COR-L47 (cell line): ENCODE results near the gene FAM118B.
"Not testable (repeated sequence)": the region's sequence is repeated elsewhere in the genome, so short reads cannot be mapped to it uniquely, and the experiment has no call there.

Experiments
- DNase-seq: peaks from one replicate; lab custom pipeline; 2025; lab: John Stamatoyannopoulos, UW

The FAM118B gene

GRCh38 chr11:126217491-126217890, 5.9 kb downstream of the FAM118B start:
- no peak for DNase-seq

- DNase-seq: no peak
Observed at GRCh38 chr11:126219547-126219946, 8.0 kb downstream of the FAM118B start.

DNA sequence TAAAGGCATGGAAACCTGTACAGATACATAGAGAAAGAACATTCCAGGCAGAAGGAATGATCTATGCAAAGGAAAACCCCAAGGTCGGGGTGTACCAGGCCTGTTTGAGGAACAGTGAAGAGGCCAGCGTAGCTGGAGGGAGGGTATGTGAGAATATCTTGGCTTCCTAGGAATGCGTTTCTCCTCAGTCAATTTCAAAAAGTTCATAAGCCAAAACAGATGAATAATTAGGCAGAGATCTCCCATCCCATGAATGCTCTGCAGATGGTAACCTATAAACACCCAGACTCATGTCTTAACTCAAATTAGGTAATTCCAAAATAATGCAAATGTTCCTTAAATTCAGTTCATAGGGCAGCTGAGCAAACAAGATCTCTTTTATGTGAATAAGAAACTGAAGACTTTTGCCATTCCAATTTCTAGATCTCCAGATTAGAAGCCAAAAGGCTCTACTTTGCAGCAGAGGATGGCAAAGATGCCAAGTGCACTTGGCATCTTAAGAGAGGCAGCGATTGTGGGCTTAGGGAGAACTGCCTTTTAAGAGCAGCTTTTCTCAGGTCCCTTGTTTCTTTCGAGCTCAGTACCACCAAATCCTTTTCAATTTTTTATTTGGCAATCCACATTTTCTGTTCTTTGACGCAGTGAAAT, 13.2 kb downstream of the FAM118B start:
- DNase-seq: no peak

DNA sequence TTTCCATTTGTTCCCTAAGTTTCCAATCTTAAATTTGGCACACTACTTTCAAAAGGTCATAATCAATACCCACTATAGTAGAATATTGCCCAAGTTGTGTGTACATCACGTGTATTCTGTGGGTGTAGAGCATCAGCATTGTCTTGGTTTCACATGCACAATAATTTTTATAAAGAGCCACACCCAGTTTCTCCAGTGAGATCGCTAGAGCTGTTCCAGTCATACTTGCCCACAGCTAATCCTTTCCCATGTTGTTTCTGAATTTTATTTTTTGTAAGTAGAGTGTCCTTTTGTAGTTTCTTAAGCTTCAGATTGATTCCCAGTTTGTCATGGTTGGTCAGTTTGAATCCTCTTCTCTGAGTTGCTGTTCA, 13.7 kb downstream of the FAM118B start:
- DNase-seq: no peak

GRCh38 chr11:126226334-126227084, 14.9 kb downstream of the FAM118B start:
- no peak for DNase-seq

DNA sequence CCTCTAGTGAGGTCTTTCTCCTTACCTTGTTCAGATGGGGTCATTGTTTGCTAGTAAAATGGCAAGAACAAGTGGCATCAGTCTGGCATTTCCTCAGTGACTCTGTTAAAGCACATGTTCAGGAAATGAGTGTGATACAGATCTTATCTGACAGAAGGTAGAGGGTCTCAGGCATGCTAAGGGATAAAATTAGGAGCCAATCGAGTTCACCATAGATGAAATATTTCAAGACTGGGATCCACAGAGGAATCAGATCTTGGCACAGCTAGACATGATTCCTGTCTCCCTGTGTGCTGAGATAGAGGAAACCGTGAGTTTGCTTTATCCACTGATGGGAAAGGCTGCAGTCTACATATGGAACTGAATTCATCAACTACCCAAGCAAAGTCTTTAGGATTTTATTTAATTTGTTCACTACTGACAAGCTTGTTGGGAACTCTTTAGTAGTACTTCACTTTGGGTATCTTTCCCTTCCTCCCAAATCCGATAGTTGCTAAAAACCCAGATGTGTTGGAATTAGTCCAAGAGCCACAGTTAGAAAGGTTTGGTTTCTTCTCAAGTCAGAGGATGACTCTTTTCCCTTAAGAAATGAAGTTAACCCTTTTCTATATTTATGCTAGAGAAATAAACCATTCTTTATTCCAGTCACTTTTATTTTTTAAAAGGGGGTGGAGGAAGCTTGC, 18.4 kb downstream of the FAM118B start:
- no peak for DNase-seq

- DNase-seq: no peak
Observed at GRCh38 chr11:126231725-126232459, 20.3 kb downstream of the FAM118B start.

- no peak for DNase-seq
Observed at GRCh38 chr11:126232683-126233082, 21.1 kb downstream of the FAM118B start.

GRCh38 chr11:126233391-126233790, 21.8 kb downstream of the FAM118B start:
- no peak for DNase-seq

- DNase-seq: no peak
Observed at GRCh38 chr11:126246636-126247035, 35.1 kb downstream of the FAM118B start.

DNA sequence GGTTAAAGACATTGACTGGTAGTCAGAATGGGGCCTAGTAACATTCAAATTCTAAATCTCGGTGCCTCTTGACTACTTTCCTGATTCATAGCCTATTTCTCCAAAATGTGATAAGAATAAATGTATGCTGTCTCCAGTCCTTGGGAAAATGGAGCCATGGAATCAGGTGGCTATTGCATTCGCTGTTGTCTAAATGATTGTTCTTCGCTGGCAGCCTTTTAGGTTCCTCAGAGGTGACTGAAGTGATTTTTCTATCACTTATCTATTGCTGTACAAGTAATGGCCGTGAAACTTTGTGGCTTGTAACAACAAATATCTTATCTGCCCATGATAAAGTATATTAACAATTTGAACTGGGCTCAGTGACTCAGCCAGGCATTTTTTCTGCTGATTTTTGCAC, 41.7 kb downstream of the FAM118B start:
- DNase-seq: no peak

DNA sequence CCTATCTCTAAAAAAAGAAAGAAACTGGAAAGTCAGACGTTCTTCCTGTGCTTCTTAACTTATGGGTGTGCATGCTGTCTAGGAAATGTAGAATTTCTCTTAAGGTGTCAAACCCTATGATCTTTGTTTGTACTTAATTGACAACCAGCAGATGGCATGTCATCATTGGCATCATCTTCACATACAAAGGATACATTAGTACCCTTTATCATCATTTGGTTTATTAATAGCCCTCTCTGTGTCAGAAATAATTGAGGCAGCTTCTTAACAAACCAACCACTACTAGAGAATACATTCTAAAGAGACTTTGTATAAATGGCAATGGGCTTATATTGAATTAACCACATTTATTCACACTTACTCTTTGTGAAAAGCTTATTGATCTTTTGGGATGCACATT, 43.2 kb downstream of the FAM118B start:
- no peak for DNase-seq

DNA sequence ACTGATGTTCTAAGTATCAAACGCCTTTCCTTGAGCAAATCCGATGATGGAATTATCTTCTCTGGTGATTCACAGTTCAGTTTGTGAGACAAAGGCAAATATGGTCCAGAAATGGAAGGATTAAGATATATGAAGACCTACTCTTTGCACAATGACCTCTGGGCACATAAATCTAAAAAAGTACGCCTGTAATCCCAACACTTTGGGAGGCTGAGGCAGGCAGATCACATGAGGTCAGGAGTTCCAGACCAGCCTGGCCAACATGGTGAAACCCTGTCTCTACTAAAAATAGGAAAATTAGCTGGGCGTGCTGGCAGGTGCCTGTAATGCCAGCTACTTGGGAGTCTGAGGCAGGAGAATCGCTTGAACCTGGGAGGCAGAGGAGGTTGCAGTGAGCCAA, 43.9 kb downstream of the FAM118B start:
- not testable (repeated sequence) for DNase-seq

DNA sequence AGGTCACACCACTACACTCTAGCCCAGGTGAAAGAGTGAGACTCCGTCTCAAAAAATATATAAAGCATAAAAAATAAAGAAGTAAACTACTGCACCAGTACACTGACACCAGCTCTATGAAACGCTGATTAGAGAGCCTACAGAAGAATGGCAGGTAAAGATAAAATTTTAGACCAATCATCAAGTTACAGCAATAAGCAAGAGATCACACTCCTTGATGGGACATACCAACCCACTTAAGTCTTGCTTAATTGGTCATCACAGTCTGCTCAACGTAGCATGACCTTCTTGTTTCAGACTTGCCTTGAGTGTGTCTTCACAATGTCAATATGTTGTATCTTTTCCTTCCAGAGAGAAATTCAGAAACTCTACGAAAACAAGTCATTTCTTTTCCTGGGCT, 44.6 kb downstream of the FAM118B start:
- no peak for DNase-seq

DNA sequence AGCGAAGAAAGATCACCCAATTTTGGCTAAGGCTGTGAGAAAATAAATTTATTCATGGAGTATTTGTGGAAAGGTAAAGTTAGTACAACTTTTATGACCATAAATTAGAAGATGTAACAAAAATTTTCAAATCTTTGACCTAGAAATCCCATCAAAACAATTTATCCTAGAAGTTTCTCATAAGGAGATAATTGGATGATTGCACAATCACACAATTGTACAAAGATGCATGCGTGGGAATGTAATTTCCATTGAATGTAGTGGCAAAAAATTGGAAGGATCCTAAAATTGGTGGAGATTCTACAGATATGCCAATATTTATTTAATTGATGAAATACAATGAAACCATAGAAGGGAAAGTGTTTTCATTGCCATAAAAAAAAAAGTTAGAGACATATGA, 45.6 kb downstream of the FAM118B start:
- no peak for DNase-seq

DNA sequence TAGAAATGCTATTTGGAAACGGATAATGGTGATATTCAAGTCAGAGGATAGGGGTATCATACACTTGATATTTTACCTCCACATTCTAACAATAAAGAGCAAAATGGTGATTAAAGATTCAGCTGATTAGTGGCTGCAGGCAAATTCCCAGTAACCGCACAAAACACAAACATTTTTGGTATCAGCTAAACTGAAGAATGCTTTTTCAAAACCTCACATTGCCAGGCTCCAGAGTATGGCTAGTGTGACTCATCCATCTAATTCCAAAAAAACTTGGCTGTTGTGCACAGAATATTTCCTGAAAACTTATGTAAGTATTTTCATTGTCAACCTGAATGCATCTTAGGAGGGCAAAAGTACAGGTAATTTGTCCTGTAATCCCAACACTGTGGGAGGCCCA, 46.2 kb downstream of the FAM118B start:
- DNase-seq: no peak

- DNase-seq: no peak
Observed at GRCh38 chr11:126262216-126262615, 50.6 kb downstream of the FAM118B start.

DNA sequence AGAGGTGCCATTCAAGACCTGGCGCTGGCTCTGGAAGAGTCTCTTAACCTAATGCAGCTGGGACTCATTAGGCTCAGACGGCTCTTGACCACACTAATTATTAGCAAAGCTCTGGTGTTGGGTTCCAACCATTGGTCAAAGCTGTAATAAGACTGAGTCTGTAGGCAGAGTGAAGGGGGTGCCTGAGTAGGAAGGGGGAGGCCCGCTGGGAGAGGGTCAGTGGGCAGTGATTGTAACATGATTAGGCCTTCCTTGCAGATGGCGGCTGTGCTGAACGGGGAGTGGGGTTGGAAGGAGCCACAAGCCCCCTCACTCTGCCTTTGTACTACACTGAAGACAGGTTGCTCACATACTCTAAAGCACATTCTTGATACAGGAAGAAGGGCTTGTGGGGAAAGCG, 51.9 kb downstream of the FAM118B start:
- DNase-seq: no peak

GRCh38 chr11:126265811-126266210, 54.2 kb downstream of the FAM118B start:
- no peak for DNase-seq

GRCh38 chr11:126267650-126268049, 56.1 kb downstream of the FAM118B start:
- DNase-seq: no peak

GRCh38 chr11:126268361-126268707, 56.8 kb downstream of the FAM118B start:
- DNase-seq: no peak

- peak; percentile 99 for DNase-seq
Observed at GRCh38 chr11:126268708-126269579, 57.4 kb downstream of the FAM118B start, which contains the start of the genes FOXRED1 and SRPRA. Gene FOXRED1, plus strand, starts transcription at chr11:126269154. Its CDS starts 53 bp downstream, at chr11:126269207. Gene SRPRA, minus strand, starts transcription at chr11:126268895. Its CDS starts 91 bp downstream, at chr11:126268804.
